ENCODE measurements around the gene PRM1. TPM values are rescaled to one million over a fixed set of nuclear protein-coding genes. Genes with fewer than 3 reads are reported as not detected.

The PRM1 gene
- total RNA-seq, 1 experiment from 2014 or later, result 0.48 TPM

DNA sequence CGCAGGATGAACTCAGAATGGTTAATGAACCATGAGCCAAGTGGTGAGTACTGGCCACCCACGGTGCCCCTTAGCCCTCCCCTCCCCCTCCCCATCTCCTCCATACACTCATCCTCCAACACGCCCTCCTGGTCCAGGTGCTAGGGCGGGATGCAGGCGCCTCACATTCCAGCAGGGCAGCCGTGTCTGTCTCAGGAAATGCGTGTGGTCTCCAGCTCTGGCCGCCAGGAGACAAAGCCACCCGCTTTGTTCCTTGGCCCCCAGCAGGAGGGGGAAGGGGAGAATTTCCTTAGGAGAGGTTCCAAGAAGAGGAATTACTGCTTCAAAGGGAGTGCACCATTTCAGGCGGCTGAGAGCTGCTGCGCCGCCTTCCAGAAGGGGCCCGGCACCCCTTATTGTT is 34.4 kb upstream of the PRM1 start (continued):
- TF ChIP-seq, protein P1, sequence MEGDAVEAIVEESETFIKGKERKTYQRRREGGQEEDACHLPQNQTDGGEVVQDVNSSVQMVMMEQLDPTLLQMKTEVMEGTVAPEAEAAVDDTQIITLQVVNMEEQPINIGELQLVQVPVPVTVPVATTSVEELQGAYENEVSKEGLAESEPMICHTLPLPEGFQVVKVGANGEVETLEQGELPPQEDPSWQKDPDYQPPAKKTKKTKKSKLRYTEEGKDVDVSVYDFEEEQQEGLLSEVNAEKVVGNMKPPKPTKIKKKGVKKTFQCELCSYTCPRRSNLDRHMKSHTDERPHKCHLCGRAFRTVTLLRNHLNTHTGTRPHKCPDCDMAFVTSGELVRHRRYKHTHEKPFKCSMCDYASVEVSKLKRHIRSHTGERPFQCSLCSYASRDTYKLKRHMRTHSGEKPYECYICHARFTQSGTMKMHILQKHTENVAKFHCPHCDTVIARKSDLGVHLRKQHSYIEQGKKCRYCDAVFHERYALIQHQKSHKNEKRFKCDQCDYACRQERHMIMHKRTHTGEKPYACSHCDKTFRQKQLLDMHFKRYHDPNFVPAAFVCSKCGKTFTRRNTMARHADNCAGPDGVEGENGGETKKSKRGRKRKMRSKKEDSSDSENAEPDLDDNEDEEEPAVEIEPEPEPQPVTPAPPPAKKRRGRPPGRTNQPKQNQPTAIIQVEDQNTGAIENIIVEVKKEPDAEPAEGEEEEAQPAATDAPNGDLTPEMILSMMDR (IDR thresholded peaks at IDR 0.05), result no peak
- TF ChIP-seq, protein P2, sequence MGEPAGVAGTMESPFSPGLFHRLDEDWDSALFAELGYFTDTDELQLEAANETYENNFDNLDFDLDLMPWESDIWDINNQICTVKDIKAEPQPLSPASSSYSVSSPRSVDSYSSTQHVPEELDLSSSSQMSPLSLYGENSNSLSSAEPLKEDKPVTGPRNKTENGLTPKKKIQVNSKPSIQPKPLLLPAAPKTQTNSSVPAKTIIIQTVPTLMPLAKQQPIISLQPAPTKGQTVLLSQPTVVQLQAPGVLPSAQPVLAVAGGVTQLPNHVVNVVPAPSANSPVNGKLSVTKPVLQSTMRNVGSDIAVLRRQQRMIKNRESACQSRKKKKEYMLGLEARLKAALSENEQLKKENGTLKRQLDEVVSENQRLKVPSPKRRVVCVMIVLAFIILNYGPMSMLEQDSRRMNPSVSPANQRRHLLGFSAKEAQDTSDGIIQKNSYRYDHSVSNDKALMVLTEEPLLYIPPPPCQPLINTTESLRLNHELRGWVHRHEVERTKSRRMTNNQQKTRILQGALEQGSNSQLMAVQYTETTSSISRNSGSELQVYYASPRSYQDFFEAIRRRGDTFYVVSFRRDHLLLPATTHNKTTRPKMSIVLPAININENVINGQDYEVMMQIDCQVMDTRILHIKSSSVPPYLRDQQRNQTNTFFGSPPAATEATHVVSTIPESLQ (CRISPR knock-in tag; IDR thresholded peaks at IDR 0.05), result no peak
- TF ChIP-seq, protein P3, sequence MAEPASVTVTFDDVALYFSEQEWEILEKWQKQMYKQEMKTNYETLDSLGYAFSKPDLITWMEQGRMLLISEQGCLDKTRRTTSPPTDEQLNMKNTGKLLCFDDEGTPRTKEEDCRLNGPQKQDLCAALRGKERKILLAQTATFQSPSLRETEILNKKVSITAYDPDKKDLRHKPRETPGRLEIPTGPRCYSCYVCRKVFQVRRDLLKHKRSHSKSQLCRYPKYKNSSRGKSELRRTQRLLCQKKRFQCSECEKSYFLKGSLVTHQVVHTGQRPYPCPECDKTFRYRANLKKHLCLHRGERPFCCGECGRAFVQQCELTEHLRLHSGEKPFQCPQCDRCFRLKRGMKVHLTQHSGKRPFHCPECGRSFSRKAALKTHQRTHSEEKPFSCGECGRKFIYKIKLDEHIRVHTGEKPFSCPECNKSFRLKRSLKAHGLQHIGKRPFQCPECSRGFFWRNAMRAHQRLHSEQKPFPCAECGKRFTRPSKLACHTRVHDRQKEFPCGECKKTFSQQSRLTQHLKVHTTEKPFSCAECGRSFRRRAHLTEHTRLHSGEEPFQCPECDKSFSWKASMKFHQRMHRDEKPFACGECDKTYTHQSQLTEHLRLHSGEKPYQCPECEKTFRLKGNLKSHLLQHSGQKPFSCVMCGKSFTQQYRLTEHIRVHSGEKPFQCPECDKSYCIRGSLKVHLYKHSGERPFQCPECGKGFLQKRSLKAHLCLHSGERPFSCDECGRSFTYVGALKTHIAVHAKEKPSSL (CRISPR knock-in tag; conservative IDR thresholded peaks at IDR 0.05), result no peak
- TF ChIP-seq NR1H2 (CRISPR knock-in tag; IDR thresholded peaks at IDR 0.05) (no peak), ZNF263 (CRISPR knock-in tag; IDR thresholded peaks at IDR 0.05; ENCODE audit: low read depth) (no peak), ATF1 (CRISPR knock-in tag; IDR thresholded peaks at IDR 0.05) (no peak), HMGA2 (CRISPR knock-in tag; IDR thresholded peaks at IDR 0.05) (no peak), NR3C1 (CRISPR knock-in tag; conservative IDR thresholded peaks at IDR 0.05; ENCODE audit: low read depth) (no peak), JAZF1 (CRISPR knock-in tag; IDR thresholded peaks at IDR 0.05) (no peak), MXD4 (CRISPR knock-in tag; IDR thresholded peaks at IDR 0.05; ENCODE audit: borderline replicate concordance) (no peak), NFYB (CRISPR knock-in tag; conservative IDR thresholded peaks at IDR 0.05; ENCODE audit: low read depth) (no peak), OVOL2 (CRISPR knock-in tag; IDR thresholded peaks at IDR 0.05; ENCODE audit: borderline replicate concordance) (no peak), ZNF671 (CRISPR knock-in tag; IDR thresholded peaks at IDR 0.05) (no peak), RELA (CRISPR knock-in tag; IDR thresholded peaks at IDR 0.05; ENCODE audit: borderline replicate concordance) (no peak), GABPB1 (CRISPR knock-in tag; IDR thresholded peaks at IDR 0.05) (no peak)
- TF ChIP-seq, protein P4, sequence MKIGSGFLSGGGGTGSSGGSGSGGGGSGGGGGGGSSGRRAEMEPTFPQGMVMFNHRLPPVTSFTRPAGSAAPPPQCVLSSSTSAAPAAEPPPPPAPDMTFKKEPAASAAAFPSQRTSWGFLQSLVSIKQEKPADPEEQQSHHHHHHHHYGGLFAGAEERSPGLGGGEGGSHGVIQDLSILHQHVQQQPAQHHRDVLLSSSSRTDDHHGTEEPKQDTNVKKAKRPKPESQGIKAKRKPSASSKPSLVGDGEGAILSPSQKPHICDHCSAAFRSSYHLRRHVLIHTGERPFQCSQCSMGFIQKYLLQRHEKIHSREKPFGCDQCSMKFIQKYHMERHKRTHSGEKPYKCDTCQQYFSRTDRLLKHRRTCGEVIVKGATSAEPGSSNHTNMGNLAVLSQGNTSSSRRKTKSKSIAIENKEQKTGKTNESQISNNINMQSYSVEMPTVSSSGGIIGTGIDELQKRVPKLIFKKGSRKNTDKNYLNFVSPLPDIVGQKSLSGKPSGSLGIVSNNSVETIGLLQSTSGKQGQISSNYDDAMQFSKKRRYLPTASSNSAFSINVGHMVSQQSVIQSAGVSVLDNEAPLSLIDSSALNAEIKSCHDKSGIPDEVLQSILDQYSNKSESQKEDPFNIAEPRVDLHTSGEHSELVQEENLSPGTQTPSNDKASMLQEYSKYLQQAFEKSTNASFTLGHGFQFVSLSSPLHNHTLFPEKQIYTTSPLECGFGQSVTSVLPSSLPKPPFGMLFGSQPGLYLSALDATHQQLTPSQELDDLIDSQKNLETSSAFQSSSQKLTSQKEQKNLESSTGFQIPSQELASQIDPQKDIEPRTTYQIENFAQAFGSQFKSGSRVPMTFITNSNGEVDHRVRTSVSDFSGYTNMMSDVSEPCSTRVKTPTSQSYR (CRISPR knock-in tag; IDR thresholded peaks at IDR 0.05), result peak; percentile 94
- TF ChIP-seq, protein P5, sequence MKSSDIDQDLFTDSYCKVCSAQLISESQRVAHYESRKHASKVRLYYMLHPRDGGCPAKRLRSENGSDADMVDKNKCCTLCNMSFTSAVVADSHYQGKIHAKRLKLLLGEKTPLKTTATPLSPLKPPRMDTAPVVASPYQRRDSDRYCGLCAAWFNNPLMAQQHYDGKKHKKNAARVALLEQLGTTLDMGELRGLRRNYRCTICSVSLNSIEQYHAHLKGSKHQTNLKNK (CRISPR knock-in tag; IDR thresholded peaks at IDR 0.05), result no peak
- TF ChIP-seq, protein P6, sequence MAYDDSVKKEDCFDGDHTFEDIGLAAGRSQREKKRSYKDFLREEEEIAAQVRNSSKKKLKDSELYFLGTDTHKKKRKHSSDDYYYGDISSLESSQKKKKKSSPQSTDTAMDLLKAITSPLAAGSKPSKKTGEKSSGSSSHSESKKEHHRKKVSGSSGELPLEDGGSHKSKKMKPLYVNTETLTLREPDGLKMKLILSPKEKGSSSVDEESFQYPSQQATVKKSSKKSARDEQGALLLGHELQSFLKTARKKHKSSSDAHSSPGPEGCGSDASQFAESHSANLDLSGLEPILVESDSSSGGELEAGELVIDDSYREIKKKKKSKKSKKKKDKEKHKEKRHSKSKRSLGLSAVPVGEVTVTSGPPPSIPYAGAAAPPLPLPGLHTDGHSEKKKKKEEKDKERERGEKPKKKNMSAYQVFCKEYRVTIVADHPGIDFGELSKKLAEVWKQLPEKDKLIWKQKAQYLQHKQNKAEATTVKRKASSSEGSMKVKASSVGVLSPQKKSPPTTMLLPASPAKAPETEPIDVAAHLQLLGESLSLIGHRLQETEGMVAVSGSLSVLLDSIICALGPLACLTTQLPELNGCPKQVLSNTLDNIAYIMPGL (CRISPR knock-in tag; IDR thresholded peaks at IDR 0.05), result no peak
- TF ChIP-seq, protein P7, sequence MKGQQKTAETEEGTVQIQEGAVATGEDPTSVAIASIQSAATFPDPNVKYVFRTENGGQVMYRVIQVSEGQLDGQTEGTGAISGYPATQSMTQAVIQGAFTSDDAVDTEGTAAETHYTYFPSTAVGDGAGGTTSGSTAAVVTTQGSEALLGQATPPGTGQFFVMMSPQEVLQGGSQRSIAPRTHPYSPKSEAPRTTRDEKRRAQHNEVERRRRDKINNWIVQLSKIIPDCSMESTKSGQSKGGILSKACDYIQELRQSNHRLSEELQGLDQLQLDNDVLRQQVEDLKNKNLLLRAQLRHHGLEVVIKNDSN (CRISPR knock-in tag; IDR thresholded peaks at IDR 0.05), result 0 out of 2 replicates have a peak, but pooled peaks have one; percentile 30
- TF ChIP-seq, protein P8, sequence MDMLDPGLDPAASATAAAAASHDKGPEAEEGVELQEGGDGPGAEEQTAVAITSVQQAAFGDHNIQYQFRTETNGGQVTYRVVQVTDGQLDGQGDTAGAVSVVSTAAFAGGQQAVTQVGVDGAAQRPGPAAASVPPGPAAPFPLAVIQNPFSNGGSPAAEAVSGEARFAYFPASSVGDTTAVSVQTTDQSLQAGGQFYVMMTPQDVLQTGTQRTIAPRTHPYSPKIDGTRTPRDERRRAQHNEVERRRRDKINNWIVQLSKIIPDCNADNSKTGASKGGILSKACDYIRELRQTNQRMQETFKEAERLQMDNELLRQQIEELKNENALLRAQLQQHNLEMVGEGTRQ (CRISPR knock-in tag; IDR thresholded peaks at IDR 0.05), result no peak

All from WTC11 (cell line).